HepG2 (cell line): ENCODE data around the gene COL27A1. TPM values are rescaled to one million over a fixed set of nuclear protein-coding genes. Genes with fewer than 3 reads are reported as not detected.

Experiments used
- AHDC1 ChIP-seq: sonication (generic); formaldehyde crosslinking; IDR thresholded peaks from 2 replicates; pipeline ENCODE4 v1.5.1; 2020; ENCODE audit warnings: mild to moderate bottlenecking, missing genetic modification reagents, borderline replicate concordance
- ASH2L ChIP-seq: fragments of 300-600, 200-600 bp; sonication (generic); IDR thresholded peaks from 2 replicates; pipeline ENCODE4 v1.7.0; 2017; ENCODE audit warnings: low read depth, mild to moderate bottlenecking, moderate library complexity, mixed read lengths, low read length; ENCODE audit not compliant: insufficient read length
- ATF7-NPFF ChIP-seq: sonication (generic); formaldehyde crosslinking; IDR thresholded peaks from 2 replicates; pipeline ENCODE4 v1.8.1; 2023; ENCODE audit warnings: mild to moderate bottlenecking, low read depth, missing genetic modification reagents, moderate library complexity
- HDAC1 ChIP-seq: sonication (generic); formaldehyde crosslinking; IDR thresholded peaks from 2 replicates; pipeline ENCODE4 v1.5.1; 2020; ENCODE audit warnings: mild to moderate bottlenecking, missing genetic modification reagents
- HDAC2 ChIP-seq: sonication (generic); formaldehyde crosslinking; IDR thresholded peaks from 2 replicates; pipeline ENCODE4 v1.4.0; 2020; ENCODE audit warnings: missing genetic modification reagents
- HDAC6 ChIP-seq: fragments of 200-600 bp; sonication (generic); IDR thresholded peaks from 2 replicates; pipeline ENCODE4 v1.7.0; 2017; ENCODE audit warnings: mild to moderate bottlenecking, antibody characterized with exemption, low read length, low read depth
- HMGA1 ChIP-seq: sonication (generic); formaldehyde crosslinking; conservative IDR thresholded peaks from 2 replicates; pipeline ENCODE4 v1.4.0; 2020; ENCODE audit warnings: missing genetic modification reagents
- HMGXB4 ChIP-seq, 2 experiments: sonication (generic) in 1 of 2; formaldehyde crosslinking in 1 of 2; IDR thresholded peaks; 2 replicates each; pipeline versions ENCODE4 v1.4.0 to v1.6.1; 2018 to 2020; ENCODE audit warnings: missing genetic modification reagents in 2 of 2, borderline replicate concordance in 1 of 2, low read depth in 1 of 2, mild to moderate bottlenecking in 1 of 2, missing biosample characterization in 1 of 2
- RBM39 ChIP-seq: fragments of 200-400 bp; formaldehyde crosslinking; IDR thresholded peaks from one replicate; pipeline ENCODE4 v1.6.1; 2018; ENCODE audit warnings: antibody characterized with exemption, mild to moderate bottlenecking, low read depth, low read length; ENCODE audit not compliant: poor library complexity, severe bottlenecking
- SMC3 ChIP-seq: IDR thresholded peaks from 2 replicates; pipeline ENCODE4 v1.6.1; 2011; ENCODE audit warnings: low read length, improper control_type of control experiment
- SOX6 ChIP-seq, 2 experiments: fragments of 450-650 bp in 1 of 2; sonication (generic) in 1 of 2; formaldehyde crosslinking in 1 of 2; IDR thresholded peaks; 2 replicates each; pipeline versions ENCODE4 v1.4.0 to v1.6.1; 2017 to 2020; ENCODE audit warnings: antibody characterized with exemption in 1 of 2, mild to moderate bottlenecking in 1 of 2, missing genetic modification reagents in 1 of 2
- SP1 ChIP-seq, 2 experiments: fragments of 450-650 bp in 1 of 2; sonication (generic) in 1 of 2; formaldehyde crosslinking in 1 of 2; IDR thresholded peaks; 2 replicates each; pipeline versions ENCODE4 v1.4.0 to v1.6.1; 2016 to 2020; ENCODE audit warnings: missing genetic modification reagents in 1 of 2
- STAG1 ChIP-seq: sonication (generic); formaldehyde crosslinking; IDR thresholded peaks from 2 replicates; pipeline ENCODE4 v1.4.0; 2020; ENCODE audit warnings: missing genetic modification reagents
- YEATS2 ChIP-seq: sonication (generic); formaldehyde crosslinking; IDR thresholded peaks from 2 replicates; pipeline ENCODE4 v1.4.0; 2020; ENCODE audit warnings: missing genetic modification reagents, borderline replicate concordance
- ZHX1 ChIP-seq: sonication (generic); formaldehyde crosslinking; IDR thresholded peaks from 2 replicates; pipeline ENCODE4 v1.8.1; 2022; ENCODE audit warnings: low read depth, mild to moderate bottlenecking, missing genetic modification reagents
- ZNF263 ChIP-seq: sonication (generic); formaldehyde crosslinking; IDR thresholded peaks from 2 replicates; pipeline ENCODE4 v1.4.0; 2020; ENCODE audit warnings: missing genetic modification reagents
- ZNF501 ChIP-seq: sonication (generic); formaldehyde crosslinking; IDR thresholded peaks from 2 replicates; pipeline ENCODE4 v1.5.1; 2020; ENCODE audit warnings: mild to moderate bottlenecking, moderate library complexity, missing genetic modification reagents
- ZNF570 ChIP-seq: sonication (generic); formaldehyde crosslinking; IDR thresholded peaks from 2 replicates; pipeline ENCODE4 v1.4.0; 2020; ENCODE audit warnings: mild to moderate bottlenecking, missing genetic modification reagents, borderline replicate concordance
- ZSCAN9 ChIP-seq: IDR thresholded peaks from 2 replicates; pipeline ENCODE4 v1.6.1; 2016; ENCODE audit warnings: borderline replicate concordance
- polyA plus RNA-seq, 8 experiments: library from polyadenylated mRNA; depleted of rRNA in 3 of 8; stranded (reverse) in 7 of 8; unstranded in 1 of 8; fragments of >200 nt; fragmentation: Illumina TruSeq in 4 of 8; extraction: Trizol in 4 of 8; gene quantifications; 2 replicates each; pipeline versions ENCODE4 v1.2.1 to v1.2.3, GENCODE V29; 2011 to 2016; ENCODE audit warnings: low read depth in 4 of 8, missing spikeins in 1 of 8, mixed read lengths in 1 of 8; ENCODE audit not compliant: insufficient read depth in 1 of 8
- total RNA-seq, 5 experiments: library from RNA; depleted of rRNA; stranded (reverse); fragments of >200 nt; fragmentation: Illumina TruSeq; extraction: Trizol; gene quantifications; 2 replicates each; pipeline ENCODE4 v1.2.3, GENCODE V29; 2016; ENCODE audit warnings: low read depth in 1 of 5

COL27A1 gene
- total and polyA plus RNA-seq, 2 of the 13 experiments (the other 11 are each of a cell fraction or from before 2014, with no cell fraction given): 71.3 to 89.1 TPM

- TF ChIP-seq YEATS2 (0 out of 2 replicates have a peak, but pooled peaks have one; percentile 31), HMGA1 (no peak), ASH2L (no peak), HDAC2 (CRISPR knock-in tag) (no peak), ZNF501 (CRISPR knock-in tag) (peak; percentile 61; the same call in 1 of the 2 replicates), HDAC1 (CRISPR knock-in tag) (0 out of 2 replicates have a peak, but pooled peaks have one; percentile 32), SP1 (IDR thresholded peaks at IDR 0.05) (no peak), SP1 (CRISPR knock-in tag; IDR thresholded peaks at IDR 0.05) (no peak), AHDC1 (CRISPR knock-in tag) (no peak), ZNF570 (CRISPR knock-in tag) (no peak), ZSCAN9 (CRISPR knock-in tag) (0 out of 2 replicates have a peak, but pooled peaks have one; percentile 30), SOX6 (IDR thresholded peaks at IDR 0.05) (no peak), SOX6 (CRISPR knock-in tag; IDR thresholded peaks at IDR 0.05) (peak; percentile 41; the same call in 1 of the 2 replicates), STAG1 (CRISPR knock-in tag) (peak; percentile 87), HMGXB4 (CRISPR knock-in tag; IDR thresholded peaks at IDR 0.05; ENCODE audit: borderline replicate concordance in 1 of 2, low read depth in 1 of 2) (peak in 1 of 2 experiments; percentile 21; a peak in 1 of 4 replicates), ATF7-NPFF (CRISPR knock-in tag) (0 out of 2 replicates have a peak, but pooled peaks have one; percentile 28), HDAC6 (no peak), ZNF263 (CRISPR knock-in tag) (no peak), RBM39 (no peak), ZHX1 (no peak), SMC3 (peak; percentile 86)
Measured at GRCh38 chr9:114291064-114291474, 135.7 kb downstream of the COL27A1 start (continued).
